Measurements from ENCODE around the gene OMA1.
"Not testable (repeated sequence)": the region's sequence is repeated elsewhere in the genome, so short reads cannot be mapped to it uniquely, and the experiment has no call there.

Gene OMA1

DNA sequence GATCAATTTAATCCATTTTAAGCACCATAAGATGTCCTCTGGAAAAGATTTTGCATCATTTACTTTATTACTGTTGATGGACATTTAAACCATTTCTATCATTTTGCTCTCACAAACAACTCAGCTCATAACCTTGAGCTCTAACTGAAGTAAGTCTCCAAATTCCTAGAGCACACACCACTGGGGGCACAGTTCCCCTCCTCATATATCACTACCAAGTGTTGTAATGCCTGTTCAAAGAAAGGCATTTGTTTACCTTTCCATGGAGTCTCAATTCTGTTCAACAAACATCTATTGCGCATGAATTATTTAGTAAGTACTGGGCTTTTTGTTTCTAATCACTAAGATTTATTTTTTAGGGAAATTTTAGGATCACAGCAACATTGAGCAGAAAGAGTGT is 8.9 kb upstream of the OMA1 start:
- Histone ChIP-seq H3K9me3 (ENCODE audit: insufficient read depth, low read depth, low read length) (0 out of 2 replicates have a peak, but pooled peaks cover 3% of the 10 kb centered on the region), H3K4me1 (ENCODE audit: insufficient read depth, low read length) (no peaks in the 10 kb centered on the region), H3K27me3 (ENCODE audit: insufficient read depth, low read length) (no peaks in the 10 kb centered on the region), H3K27ac (ENCODE audit: low read depth, low read length) (no peak overlapping the region), H3K4me3 (ENCODE audit: low read length) (no peak overlapping the region), H3K36me3 (ENCODE audit: insufficient read depth, low read length) (no peaks in the 10 kb centered on the region), H3K9ac (ENCODE audit: low read depth, low read length) (no peak overlapping the region)
- 100% methylated on average over 1 of the region's 1 CpG for WGBS

DNA sequence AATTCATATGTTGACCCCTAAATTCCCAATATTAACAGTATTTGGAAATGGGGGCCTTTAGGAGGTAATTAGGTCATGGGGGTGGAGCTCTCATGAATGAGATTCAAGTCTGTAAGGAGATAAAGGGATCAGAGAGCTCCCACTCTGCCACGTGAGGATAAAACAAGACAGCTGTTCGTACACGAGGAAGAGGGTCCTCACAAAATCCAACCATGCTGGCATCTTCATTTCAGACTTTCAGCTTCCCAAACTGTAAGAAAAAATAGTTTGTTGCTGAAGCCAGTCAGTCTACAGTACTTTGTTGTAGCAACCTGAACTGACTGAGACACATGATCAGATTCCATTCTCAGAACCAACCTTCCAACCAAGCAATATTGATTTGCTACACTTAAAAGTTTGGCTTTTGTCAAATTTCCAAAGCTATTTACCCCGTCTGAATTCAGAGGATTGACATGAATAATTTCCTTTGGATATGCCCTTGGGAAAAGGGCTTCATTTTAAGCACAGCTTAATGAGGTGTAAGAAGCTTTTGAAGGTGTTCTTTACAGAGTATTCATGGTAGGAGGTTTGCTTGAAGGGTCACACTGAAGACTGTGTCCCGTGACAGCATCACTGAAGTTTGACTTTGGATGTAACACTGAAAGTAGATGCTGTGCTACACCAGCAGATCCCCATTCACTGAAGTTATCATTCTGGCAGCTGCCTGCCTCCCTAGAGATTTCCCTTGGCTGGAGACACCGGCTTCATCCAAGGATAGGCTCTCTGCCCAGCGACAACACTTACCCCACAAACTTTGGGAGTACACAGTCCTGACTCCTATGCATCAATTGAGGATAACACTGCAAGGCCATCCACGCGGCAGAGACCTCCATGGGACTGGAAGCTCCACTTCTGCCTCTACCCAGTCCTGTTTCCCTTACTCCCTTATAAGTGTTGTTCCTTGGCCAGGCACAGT is 4.9 kb upstream of the OMA1 start:
- Histone ChIP-seq H3K36me3 (ENCODE audit: insufficient read depth, low read length) (no peaks in the 10 kb centered on the region), H3K4me1 (ENCODE audit: insufficient read depth, low read length) (no peaks in the 10 kb centered on the region), H3K27ac (ENCODE audit: low read depth, low read length) (no peak overlapping the region), H3K4me3 (ENCODE audit: low read length) (no peak overlapping the region), H3K9me3 (ENCODE audit: insufficient read depth, low read depth, low read length) (no peaks in the 10 kb centered on the region), H3K27me3 (ENCODE audit: insufficient read depth, low read length) (no peaks in the 10 kb centered on the region), H3K9ac (ENCODE audit: low read depth, low read length) (no peak overlapping the region)
- 92% methylated on average over 8 of the region's 9 CpGs for WGBS

- 87% methylated on average over 6 of the region's 6 CpGs for WGBS
- H3K27ac ChIP-seq (ENCODE audit: low read depth, low read length); H3K4me3 ChIP-seq (ENCODE audit: low read length); H3K9ac ChIP-seq (ENCODE audit: low read depth, low read length); H3K9me3 ChIP-seq (ENCODE audit: insufficient read depth, low read depth, low read length); H3K4me1 ChIP-seq (ENCODE audit: insufficient read depth, low read length); H3K27me3 ChIP-seq (ENCODE audit: insufficient read depth, low read length); H3K36me3 ChIP-seq (ENCODE audit: insufficient read depth, low read length): not testable (repeated sequence)
Observed at GRCh38 chr1:58549291-58549690, 2.8 kb upstream of the OMA1 start.

DNA sequence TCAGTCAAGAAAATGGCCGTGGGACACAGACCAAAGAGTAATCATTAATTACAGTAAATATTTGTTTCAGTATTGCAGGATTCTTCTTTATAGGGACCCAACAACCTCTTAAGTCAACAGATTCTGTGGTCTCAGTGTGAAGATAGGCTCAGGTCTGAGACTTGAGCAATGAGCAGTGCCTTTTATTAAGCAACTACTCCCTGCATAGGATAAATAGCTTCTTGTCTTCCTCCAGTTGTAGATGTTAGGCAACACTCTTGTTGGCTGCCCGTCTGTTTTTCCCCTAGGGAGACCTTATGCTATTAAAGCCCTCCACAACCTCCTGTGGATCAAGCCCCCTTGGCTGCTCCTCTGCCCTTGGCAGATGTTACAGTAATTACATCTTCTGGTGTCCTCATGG is 1.8 kb upstream of the OMA1 start:
- H3K36me3 ChIP-seq (ENCODE audit: insufficient read depth, low read length) = no peaks in the 10 kb centered on the region
- no peak overlapping the region for H3K27ac ChIP-seq (ENCODE audit: low read depth, low read length)
- no peaks in the 10 kb centered on the region for H3K27me3 ChIP-seq (ENCODE audit: insufficient read depth, low read length)
- H3K9me3 ChIP-seq (ENCODE audit: insufficient read depth, low read depth, low read length) = no peaks in the 10 kb centered on the region
- WGBS = 83% methylated on average over 1 of the region's 2 CpGs
- H3K9ac ChIP-seq (ENCODE audit: low read depth, low read length) = no peak overlapping the region
- no peak overlapping the region for H3K4me3 ChIP-seq (ENCODE audit: low read length)
- peaks cover 9% of the 10 kb centered on the region for H3K4me1 ChIP-seq (ENCODE audit: insufficient read depth, low read length)

DNA sequence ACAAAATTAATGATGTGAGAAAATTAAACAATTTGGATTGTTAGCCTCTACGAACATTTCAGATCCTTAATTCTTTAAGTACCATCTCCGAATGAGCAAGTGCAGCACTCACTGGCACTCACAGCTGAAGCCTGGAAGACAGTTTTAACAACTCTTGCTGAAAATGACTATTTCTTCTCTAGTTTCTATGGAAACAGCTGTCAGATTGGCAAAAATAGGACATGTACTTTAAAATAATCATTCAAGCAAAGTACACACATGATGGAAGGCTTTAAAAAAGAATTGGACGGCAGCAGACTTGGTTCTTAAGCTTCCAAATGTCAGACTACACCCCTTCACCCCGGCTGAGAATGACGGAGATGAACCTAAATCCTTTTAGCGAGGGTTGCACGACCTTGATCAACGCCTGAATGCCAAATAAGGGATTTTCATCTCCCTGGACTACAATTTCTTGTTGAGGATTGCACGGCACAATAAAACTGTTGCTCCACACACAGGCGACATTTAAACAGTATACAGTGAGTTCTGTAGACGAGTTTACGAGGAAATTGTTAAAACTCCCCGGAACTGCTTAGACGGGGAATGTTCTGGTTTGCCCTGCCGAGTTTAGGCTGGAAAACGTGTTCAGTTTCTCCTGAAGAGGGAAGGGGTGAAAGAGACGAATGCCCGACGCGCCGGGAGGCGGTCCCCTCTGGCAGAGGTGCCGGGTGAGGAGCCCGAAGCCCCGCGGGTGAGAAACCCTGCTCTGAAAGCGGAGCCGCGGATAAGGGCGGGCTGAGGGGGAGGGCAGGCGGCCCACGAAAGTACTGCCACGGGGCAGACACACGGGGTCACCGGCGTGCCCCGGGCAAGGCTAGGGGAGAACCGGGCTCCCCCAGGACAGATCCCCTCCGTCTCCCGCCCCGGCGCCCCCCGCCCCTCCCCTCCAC is 671 bp downstream of the OMA1 start:
- WGBS = 4% methylated on average over 38 of the region's 43 CpGs
- Histone ChIP-seq H3K27ac (ENCODE audit: low read depth, low read length) (peak overlapping the region; percentile 43), H3K27me3 (ENCODE audit: insufficient read depth, low read length) (no peaks in the 10 kb centered on the region), H3K4me1 (ENCODE audit: insufficient read depth, low read length) (peaks cover 9% of the 10 kb centered on the region), H3K36me3 (ENCODE audit: insufficient read depth, low read length) (no peaks in the 10 kb centered on the region), H3K9ac (ENCODE audit: low read depth, low read length) (peak overlapping the region; percentile 72), H3K9me3 (ENCODE audit: insufficient read depth, low read depth, low read length) (no peaks in the 10 kb centered on the region), H3K4me3 (ENCODE audit: low read length) (peak overlapping the region; percentile 74)

DNA sequence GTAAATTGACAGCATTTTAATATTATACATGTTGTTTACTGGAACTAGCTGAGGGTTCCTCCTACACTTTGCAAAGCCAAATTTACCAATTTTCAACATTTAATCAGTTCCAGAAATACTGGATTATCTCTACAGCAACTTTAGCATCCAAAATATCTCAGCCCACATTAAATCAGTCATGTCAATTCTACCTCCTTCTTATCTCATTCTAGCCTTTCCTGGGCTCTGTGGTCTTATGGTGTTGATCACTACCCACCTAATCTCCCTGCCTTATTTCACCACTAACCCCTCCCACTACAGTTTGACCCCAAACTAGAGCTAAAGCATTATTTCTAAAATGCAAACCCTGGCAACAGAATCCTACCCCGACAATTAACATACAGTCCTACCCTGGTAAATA is 3.3 kb downstream of the OMA1 start:
- WGBS = 82% methylated on average over 1 of the region's 1 CpG

GRCh38 chr1:58539553-58539952 is 7.0 kb downstream of the OMA1 start:
- Histone ChIP-seq H3K4me3 (ENCODE audit: low read length) (no peak overlapping the region), H3K27ac (ENCODE audit: low read depth, low read length) (no peak overlapping the region), H3K9me3 (ENCODE audit: insufficient read depth, low read depth, low read length) (no peaks in the 10 kb centered on the region), H3K27me3 (ENCODE audit: insufficient read depth, low read length) (no peaks in the 10 kb centered on the region), H3K9ac (ENCODE audit: low read depth, low read length) (no peak overlapping the region), H3K36me3 (ENCODE audit: insufficient read depth, low read length) (no peaks in the 10 kb centered on the region), H3K4me1 (ENCODE audit: insufficient read depth, low read length) (no peaks in the 10 kb centered on the region)
- 89% methylated on average over 2 of the region's 2 CpGs for WGBS

More for the DNA sequence above, 3.3 kb downstream of the OMA1 start:
- H3K4me1 ChIP-seq (ENCODE audit: insufficient read depth, low read length) = peaks cover 9% of the 10 kb centered on the region
- H3K9ac ChIP-seq (ENCODE audit: low read depth, low read length) = no peak overlapping the region
- no peaks in the 10 kb centered on the region for H3K9me3 ChIP-seq (ENCODE audit: insufficient read depth, low read depth, low read length)
- H3K36me3 ChIP-seq (ENCODE audit: insufficient read depth, low read length) = no peaks in the 10 kb centered on the region
- no peaks in the 10 kb centered on the region for H3K27me3 ChIP-seq (ENCODE audit: insufficient read depth, low read length)
- H3K27ac ChIP-seq (ENCODE audit: low read depth, low read length) = no peak overlapping the region
- H3K4me3 ChIP-seq (ENCODE audit: low read length) = no peak overlapping the region

DNA sequence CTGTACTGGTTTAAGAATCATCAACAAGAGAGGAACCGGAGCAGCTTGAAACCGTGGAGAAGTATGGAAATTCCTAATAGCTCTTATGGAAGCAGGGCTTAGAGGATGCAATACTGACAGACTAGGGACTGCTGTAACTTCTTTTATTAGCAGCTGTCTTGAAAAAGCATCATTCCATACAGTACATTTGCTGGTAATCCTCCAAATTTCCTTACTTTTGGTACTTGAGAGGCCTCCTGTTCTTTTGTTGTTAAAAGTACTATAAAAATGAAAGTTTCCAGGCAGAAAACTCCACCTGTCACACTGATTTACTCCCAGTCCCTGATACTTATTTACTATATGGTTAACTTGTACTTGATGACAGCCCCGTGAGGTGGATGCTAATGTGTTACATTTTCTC is 7.7 kb downstream of the OMA1 start:
- no peaks in the 10 kb centered on the region for H3K36me3 ChIP-seq (ENCODE audit: insufficient read depth, low read length)
- no peak overlapping the region for H3K9ac ChIP-seq (ENCODE audit: low read depth, low read length)
- no peaks in the 10 kb centered on the region for H3K27me3 ChIP-seq (ENCODE audit: insufficient read depth, low read length)
- no peaks in the 10 kb centered on the region for H3K9me3 ChIP-seq (ENCODE audit: insufficient read depth, low read depth, low read length)
- H3K4me3 ChIP-seq (ENCODE audit: low read length) = no peak overlapping the region
- WGBS = 92% methylated on average over 3 of the region's 3 CpGs
- no peaks in the 10 kb centered on the region for H3K4me1 ChIP-seq (ENCODE audit: insufficient read depth, low read length)
- H3K27ac ChIP-seq (ENCODE audit: low read depth, low read length) = no peak overlapping the region

DNA sequence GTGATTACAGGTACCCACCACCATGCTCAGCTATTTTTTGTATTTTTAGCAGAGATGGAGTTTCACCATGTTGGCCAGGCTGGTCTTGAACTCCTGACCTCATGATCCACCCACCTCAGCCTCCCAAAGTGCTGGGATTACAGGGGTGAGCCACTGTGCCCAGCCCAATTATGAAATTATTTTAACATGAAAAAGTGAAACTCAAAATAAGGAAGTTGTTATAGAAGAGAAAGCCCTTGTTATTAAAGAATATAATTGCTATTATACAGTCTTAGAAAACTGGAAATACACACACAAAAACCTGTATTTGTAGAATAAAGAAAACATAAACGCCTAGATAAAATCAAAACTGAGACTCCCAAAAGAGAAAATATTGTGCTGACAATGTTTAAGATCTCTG is 14.7 kb downstream of the OMA1 start:
- not testable (repeated sequence) for H3K36me3 ChIP-seq (ENCODE audit: insufficient read depth, low read length); H3K27me3 ChIP-seq (ENCODE audit: insufficient read depth, low read length); H3K9ac ChIP-seq (ENCODE audit: low read depth, low read length); H3K4me3 ChIP-seq (ENCODE audit: low read length); H3K4me1 ChIP-seq (ENCODE audit: insufficient read depth, low read length); H3K27ac ChIP-seq (ENCODE audit: low read depth, low read length); H3K9me3 ChIP-seq (ENCODE audit: insufficient read depth, low read depth, low read length)
- no CpG with 5 or more reads among the region's 1 CpG for WGBS

- Histone ChIP-seq H3K36me3 (ENCODE audit: insufficient read depth, low read length) (no peaks in the 10 kb centered on the region), H3K9ac (ENCODE audit: low read depth, low read length) (no peak overlapping the region)
- 85% methylated on average over 1 of the region's 1 CpG for WGBS
Observed at GRCh38 chr1:58529284-58529683, 17.2 kb downstream of the OMA1 start.

GRCh38 chr1:58528518-58528917 is 18.0 kb downstream of the OMA1 start:
- WGBS = 82% methylated on average over 2 of the region's 3 CpGs
- Histone ChIP-seq H3K4me3 (ENCODE audit: low read length) (no peak overlapping the region), H3K9ac (ENCODE audit: low read depth, low read length) (no peak overlapping the region), H3K4me1 (ENCODE audit: insufficient read depth, low read length) (no peaks in the 10 kb centered on the region), H3K27me3 (ENCODE audit: insufficient read depth, low read length) (no peaks in the 10 kb centered on the region), H3K36me3 (ENCODE audit: insufficient read depth, low read length) (no peaks in the 10 kb centered on the region), H3K9me3 (ENCODE audit: insufficient read depth, low read depth, low read length) (no peaks in the 10 kb centered on the region), H3K27ac (ENCODE audit: low read depth, low read length) (no peak overlapping the region)

More at GRCh38 chr1:58529284-58529683, 17.2 kb downstream of the OMA1 start:
- Histone ChIP-seq H3K9me3 (ENCODE audit: insufficient read depth, low read depth, low read length) (no peaks in the 10 kb centered on the region), H3K4me3 (ENCODE audit: low read length) (no peak overlapping the region), H3K27me3 (ENCODE audit: insufficient read depth, low read length) (no peaks in the 10 kb centered on the region), H3K27ac (ENCODE audit: low read depth, low read length) (no peak overlapping the region), H3K4me1 (ENCODE audit: insufficient read depth, low read length) (no peaks in the 10 kb centered on the region)

Measured in HUES64 (cell line).